NCI-H1417 (cell line): ENCODE results near the gene TTC39B.

Experiments used
- DNase-seq, 3 experiments: peaks; one replicate each; lab custom pipeline; 2025; lab: John Stamatoyannopoulos, UW

TTC39B gene

DNA sequence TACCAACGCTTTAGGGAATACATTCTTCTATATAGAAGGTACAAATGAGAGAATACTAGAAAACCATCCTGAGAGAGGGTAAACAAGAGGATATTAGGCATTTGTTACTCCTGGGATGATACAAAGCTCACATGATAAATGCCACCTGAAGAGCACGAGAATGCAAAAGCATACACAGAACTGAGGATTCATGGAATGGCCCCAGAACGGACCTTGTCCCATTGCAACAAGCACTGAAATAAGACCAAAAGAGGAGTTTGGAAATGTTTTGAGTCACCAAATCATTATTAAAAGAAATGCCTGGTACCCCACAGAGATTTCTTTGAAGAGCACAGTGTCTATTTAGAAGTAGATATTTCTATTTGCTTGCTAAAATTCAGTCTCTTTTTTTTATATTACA lies 173.5 kb downstream of the TTC39B start:
- no peak for DNase-seq

DNA sequence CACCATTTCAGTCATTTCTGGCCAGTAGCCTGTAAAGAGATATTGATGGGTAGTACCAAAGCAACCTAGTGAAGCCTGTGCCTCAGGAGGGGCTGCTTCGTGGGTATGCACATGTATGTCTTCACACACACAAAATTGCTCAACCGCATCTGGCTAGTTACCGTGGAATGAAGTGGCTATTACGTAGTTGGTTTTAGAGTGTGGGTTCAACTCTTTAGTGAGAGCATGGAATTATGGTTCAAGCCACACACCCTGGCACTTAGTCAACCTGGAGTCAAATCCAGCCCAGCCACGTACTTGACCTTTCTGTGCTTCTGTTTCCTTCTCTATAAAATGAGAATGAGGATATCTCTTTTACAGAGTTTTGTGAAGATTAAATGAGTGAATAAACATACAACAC lies 174.9 kb downstream of the TTC39B start:
- no peak for DNase-seq

DNA sequence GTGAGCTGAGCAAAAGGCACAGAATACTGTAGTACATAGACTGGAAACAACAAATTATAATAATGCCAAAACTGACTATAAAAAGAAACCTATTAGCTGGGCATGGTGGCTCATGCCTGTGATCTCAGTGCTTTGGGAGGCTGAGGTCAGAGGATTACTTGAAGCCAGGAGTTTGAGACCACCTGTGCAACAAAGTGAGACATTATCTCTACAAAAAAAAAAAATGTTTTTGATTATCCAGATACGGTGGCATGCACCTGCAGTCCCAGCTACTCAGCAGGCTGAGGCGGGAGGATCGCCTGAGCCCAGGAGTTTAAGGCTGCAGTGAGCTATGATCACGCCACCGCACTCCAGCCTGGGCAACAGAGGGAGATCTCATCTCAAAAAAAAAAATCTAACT lies 175.9 kb downstream of the TTC39B start:
- DNase-seq: no peak

DNA sequence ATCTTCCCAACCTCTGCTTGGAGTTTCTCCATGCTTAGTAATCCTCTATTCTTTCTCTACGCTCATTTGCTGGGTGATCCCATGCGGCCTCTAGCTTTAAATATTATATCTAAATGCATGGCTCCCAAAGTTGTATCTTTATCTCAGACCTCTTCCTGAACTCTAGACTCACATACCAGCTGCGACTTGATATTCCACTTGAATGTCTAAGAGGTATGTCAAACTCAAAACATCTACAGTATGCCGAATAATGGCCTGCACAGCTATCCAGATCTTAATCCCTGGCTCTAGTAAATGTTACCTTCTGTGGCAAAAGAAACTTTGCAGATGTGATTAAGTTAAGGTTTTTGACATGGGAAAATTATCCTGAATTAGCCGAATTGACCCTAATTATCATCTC lies 179.2 kb downstream of the TTC39B start:
- DNase-seq: no peak

DNA sequence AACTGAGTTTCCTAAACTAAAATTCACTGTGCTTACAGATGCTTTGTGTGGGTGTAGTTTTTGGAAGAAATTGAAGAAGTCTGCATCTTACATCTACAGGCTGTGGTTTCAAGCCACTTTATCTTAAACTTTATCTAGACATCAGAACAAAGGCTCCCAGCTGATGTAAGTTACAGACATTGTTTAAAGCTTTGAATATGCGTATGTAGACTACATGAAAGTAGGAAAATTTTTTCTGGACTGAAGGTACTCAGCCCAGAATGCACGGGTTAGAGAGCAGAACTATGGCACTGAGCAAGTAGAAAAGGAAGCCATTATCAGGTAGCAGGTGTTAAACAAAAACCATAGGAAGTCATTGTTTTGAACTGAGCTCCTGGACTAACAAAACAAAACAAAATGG lies 185.4 kb downstream of the TTC39B start:
- no peak for DNase-seq

DNA sequence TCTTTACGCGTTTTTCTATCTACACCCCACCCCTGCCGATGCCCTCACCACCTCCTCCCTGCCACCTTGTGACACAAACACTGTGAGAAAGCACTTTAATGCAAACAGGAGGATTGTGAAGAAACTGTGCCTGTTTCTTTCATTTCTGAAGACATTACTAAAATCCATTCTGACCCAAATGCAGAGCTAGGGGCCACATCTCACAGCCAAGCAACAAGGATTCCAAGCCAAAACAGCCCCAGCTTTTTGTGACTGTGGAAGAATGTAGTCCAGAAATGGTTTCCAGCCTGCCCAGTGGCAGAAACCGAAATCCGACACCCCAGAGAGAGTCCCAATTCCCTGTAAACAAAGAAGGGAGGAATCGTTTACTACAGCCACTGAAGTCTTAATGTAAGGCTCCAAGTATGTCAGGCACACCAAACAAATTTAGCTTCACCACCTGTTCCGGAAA lies 190.9 kb downstream of the TTC39B start:
- no peak for DNase-seq

DNA sequence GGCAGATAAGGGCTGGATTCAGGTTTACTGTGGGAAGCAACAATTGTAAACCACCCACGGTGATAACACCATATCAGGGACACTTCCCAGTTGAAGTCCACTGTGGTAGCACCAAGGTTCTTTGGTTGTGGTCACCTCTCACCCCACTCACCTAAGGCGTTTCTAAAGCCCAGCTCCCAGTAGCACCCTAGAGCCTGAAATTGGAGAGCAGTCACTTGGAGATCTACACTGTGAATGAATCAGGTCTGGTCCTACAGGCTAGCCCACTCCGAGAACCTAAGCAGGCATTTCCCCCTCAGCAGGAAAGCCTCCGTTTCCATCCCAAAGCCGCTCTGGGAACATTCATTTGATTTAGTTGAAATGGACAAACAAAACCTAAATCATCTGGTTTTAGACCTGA lies 191.3 kb downstream of the TTC39B start:
- DNase-seq: no peak

DNA sequence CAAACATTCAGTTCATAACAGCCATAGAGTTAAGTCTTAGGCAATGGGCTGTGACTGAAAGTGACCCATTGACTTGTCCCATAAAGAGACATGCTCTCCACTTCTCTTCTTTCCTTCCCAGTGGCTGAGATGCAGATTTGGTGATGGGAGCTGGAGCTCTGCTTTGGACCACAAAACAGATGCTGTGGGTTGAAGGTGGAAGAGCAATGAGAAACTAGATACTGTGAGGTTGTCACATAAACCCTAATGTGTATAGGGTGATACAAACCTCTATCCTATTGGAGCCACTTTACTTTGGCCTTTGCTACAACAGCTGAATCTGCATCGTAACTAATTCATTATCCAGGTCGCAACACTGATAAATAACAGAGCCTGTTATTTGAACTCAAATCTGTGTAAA lies 192.0 kb downstream of the TTC39B start:
- DNase-seq: no peak
